Testis (tissue), 2 donors: ENCODE data around the gene NLGN1.

ENCODE experiments used
- CTCF ChIP-seq, 3 experiments: fragments of 450-650 bp in 2 of 3; fragments of 200-600 bp in 1 of 3; sonication (generic) in 1 of 3; IDR thresholded peaks; one replicate each; pipeline ENCODE4 v1.5.1; 2016 to 2019; ENCODE audit warnings: antibody characterized with exemption in 3 of 3, mild to moderate bottlenecking in 2 of 3, moderate library complexity in 1 of 3
- POLR2A ChIP-seq: fragments of 450-650 bp; IDR thresholded peaks from one replicate; pipeline ENCODE4 v1.6.1; 2017; ENCODE audit warnings: antibody characterized with exemption, mild to moderate bottlenecking, moderate library complexity

- TF ChIP-seq POLR2A (no peak), CTCF (IDR thresholded peaks at IDR 0.05) (no peak)
Measured at GRCh38 chr3:173617490-173617889, 219.9 kb downstream of the NLGN1 start.
